Endodermal cell (in vitro differentiated cells): ENCODE measurements around the gene SYT2. TPM values are rescaled to one million over a fixed set of nuclear protein-coding genes. Genes with fewer than 3 reads are reported as not detected.
A peak's percentile ranks its signal among the peaks of the same experiment; 100 is the strongest.

Source experiments
- DNase-seq: peaks from one replicate; pipeline ENCODE4 v3.0.0-alpha.2; 2017
- H3K27ac ChIP-seq: 2 replicates; pipeline ENCODE4 v1.5.1; 2013; ENCODE audit warnings: mild to moderate bottlenecking, low read depth, low read length, moderate library complexity
- H3K27me3 ChIP-seq: 2 replicates; pipeline ENCODE4 v1.6.1; 2013; ENCODE audit warnings: mild to moderate bottlenecking, low read length, moderate library complexity; ENCODE audit not compliant: insufficient read depth, control insufficient read depth, poor library complexity, severe bottlenecking
- H3K36me3 ChIP-seq: 2 replicates; pipeline ENCODE4 v1.7.0; 2013; ENCODE audit warnings: mild to moderate bottlenecking, low read length, moderate library complexity; ENCODE audit not compliant: control insufficient read depth, insufficient read depth
- H3K4me1 ChIP-seq: one replicate; pipeline ENCODE4 v1.7.0; 2013; ENCODE audit warnings: low read length; ENCODE audit not compliant: control insufficient read depth, insufficient read depth
- H3K4me3 ChIP-seq: 2 replicates; pipeline ENCODE4 v1.5.1; 2013; ENCODE audit warnings: mild to moderate bottlenecking, low read length, moderate library complexity
- H3K9ac ChIP-seq: 2 replicates; pipeline ENCODE4 v1.6.1; 2013; ENCODE audit warnings: mild to moderate bottlenecking, low read length, moderate library complexity; ENCODE audit not compliant: poor library complexity, severe bottlenecking; ENCODE audit errors: extremely low read depth
- H3K9me3 ChIP-seq: 2 replicates; pipeline ENCODE4 v1.6.1; 2013; ENCODE audit warnings: mild to moderate bottlenecking, low read length, moderate library complexity; ENCODE audit not compliant: control insufficient read depth
- H3K27ac Mint-ChIP-seq: 2 replicates; pipeline ENCODE4 v1.8.0; 2020; ENCODE audit warnings: mixed read lengths
- H3K27me3 Mint-ChIP-seq: 2 replicates; pipeline ENCODE4 v1.8.0; 2021; ENCODE audit warnings: mild to moderate bottlenecking, mixed read lengths; ENCODE audit not compliant: insufficient read depth
- H3K36me3 Mint-ChIP-seq: 2 replicates; pipeline ENCODE4 v1.8.0; 2020; ENCODE audit warnings: low read depth, mixed read lengths
- H3K4me1 Mint-ChIP-seq: 2 replicates; pipeline ENCODE4 v1.8.0; 2020; ENCODE audit warnings: mixed read lengths
- H3K4me3 Mint-ChIP-seq: 2 replicates; pipeline ENCODE4 v1.8.0; 2020; ENCODE audit warnings: mild to moderate bottlenecking, moderate library complexity, mixed read lengths
- H3K9me3 Mint-ChIP-seq: 2 replicates; pipeline ENCODE4 v1.8.0; 2020; ENCODE audit warnings: mild to moderate bottlenecking, mixed read lengths
- CTCF ChIP-seq: fragments of 200-600 bp; sonication (generic); conservative IDR thresholded peaks from 2 replicates; pipeline ENCODE4 v1.5.0; 2021; ENCODE audit warnings: antibody characterized with exemption, mild to moderate bottlenecking
- WGBS, 2 experiments: methylation state at CpG; one replicate each; pipeline versions ENCODE4 v1.1.5 to v1.1.7; 2013; ENCODE audit warnings: missing lambda C conversion rate in 2 of 2, mixed read lengths in 1 of 2; ENCODE audit not compliant: insufficient coverage in 1 of 2, insufficient read length in 1 of 2; 5-methylcytosine and 5-hydroxymethylcytosine counted together
- total RNA-seq, 2 donors: library from RNA; stranded (reverse); fragmentation: NEBNext Ultra II Directional in 1 of 2; extraction: Animal tissue kit (Norgen Biotek cat#: 25700) in 1 of 2; gene quantifications; 2 replicates in 1 of 2; 3 replicates in 1 of 2; pipeline ENCODE4 v1.2.1, GENCODE V29; 2021

SYT2 gene
- total RNA-seq, 2 donors from 2014 or later = 2.9 to 4.4 TPM

DNA sequence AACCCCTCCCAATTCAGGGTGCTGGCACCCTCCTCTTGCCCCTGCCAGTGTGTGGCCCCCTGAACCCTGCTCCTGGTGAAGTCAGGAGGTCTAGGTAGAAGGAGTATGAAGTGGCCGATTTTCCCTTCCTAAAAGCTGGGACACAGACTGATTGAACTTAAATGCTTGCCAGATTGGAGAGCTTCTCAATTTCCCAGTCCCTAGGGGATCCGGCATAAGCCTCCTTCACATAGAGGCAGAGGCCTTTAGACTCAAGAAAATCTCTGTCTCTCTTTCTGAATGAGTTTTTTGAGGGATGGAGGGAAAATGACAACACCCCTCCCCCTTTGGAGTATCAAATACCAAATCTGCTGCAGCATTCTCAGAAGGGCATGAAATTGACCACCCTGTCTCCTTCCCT, 51.5 kb downstream of the SYT2 start:
- DNase-seq = no peak
- Mint-ChIP-seq H3K4me3 (no peak overlapping the region), H3K36me3 (no peaks in the 10 kb centered on the region)

DNA sequence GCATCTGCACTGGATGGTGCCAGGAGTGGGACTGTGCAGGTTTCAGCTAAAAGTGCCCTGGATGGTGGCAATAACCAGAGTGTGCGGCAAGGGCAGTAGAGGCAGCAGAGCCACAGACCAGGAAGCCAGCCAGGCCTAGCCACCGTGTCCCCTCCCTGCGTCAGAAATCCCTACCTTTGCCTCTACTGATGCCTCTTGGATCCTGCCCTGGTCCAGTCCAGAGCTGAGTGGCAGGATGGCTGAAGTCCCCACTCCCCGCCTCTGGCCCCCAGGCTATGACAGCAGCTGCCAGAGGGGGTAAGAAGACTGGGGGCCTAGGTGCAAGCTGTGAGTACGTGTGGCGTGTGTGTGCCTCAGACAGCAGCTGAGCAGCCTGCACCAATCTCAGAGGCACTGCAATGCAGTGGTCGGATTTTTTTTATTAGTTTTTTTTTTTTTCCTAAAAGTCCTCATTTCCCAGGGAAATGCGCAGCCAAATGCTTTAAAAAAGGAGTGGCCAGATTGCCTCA, 51.9 kb downstream of the SYT2 start:
- Mint-ChIP-seq H3K27me3 (peaks cover 4% of the 10 kb centered on the region), H3K36me3 (no peaks in the 10 kb centered on the region), H3K4me3 (no peak overlapping the region), H3K4me1 (no peaks in the 10 kb centered on the region), H3K27ac (no peak overlapping the region), H3K9me3 (no peaks in the 10 kb centered on the region)
- H3K9ac ChIP-seq = no peak overlapping the region
- WGBS, 2 experiments = 87 to 100% methylated on average over 6 to 8 of the region's 8 CpGs
- H3K4me1 ChIP-seq = no peaks in the 10 kb centered on the region
- no peaks in the 10 kb centered on the region for H3K36me3 ChIP-seq
- peaks cover 17% of the 10 kb centered on the region for H3K27me3 ChIP-seq
- H3K4me3 ChIP-seq = no peak overlapping the region
- H3K9me3 ChIP-seq = no peaks in the 10 kb centered on the region
- no peak for DNase-seq
- no peak overlapping the region for H3K27ac ChIP-seq
- TF ChIP-seq CTCF = no peak

More for the DNA sequence above, 51.5 kb downstream of the SYT2 start:
- H3K27me3 ChIP-seq = peaks cover 18% of the 10 kb centered on the region
- 77 to 80% methylated on average over 2 of the region's 2 CpGs for WGBS, 2 experiments
- Mint-ChIP-seq H3K9me3 (no peaks in the 10 kb centered on the region), H3K27me3 (peaks cover 4% of the 10 kb centered on the region), H3K27ac (no peak overlapping the region), H3K4me1 (no peaks in the 10 kb centered on the region)
- no peak overlapping the region for H3K27ac ChIP-seq
- TF ChIP-seq CTCF = no peak
- H3K4me1 ChIP-seq = no peaks in the 10 kb centered on the region
- no peaks in the 10 kb centered on the region for H3K36me3 ChIP-seq
- H3K4me3 ChIP-seq = no peak overlapping the region
- no peaks in the 10 kb centered on the region for H3K9me3 ChIP-seq
- H3K9ac ChIP-seq = no peak overlapping the region

- no peaks in the 10 kb centered on the region for H3K9me3 Mint-ChIP-seq
- Histone ChIP-seq H3K9ac (no peak overlapping the region), H3K9me3 (no peaks in the 10 kb centered on the region), H3K4me3 (no peak overlapping the region), H3K27me3 (peaks cover 6% of the 10 kb centered on the region), H3K36me3 (no peaks in the 10 kb centered on the region), H3K27ac (no peak overlapping the region), H3K4me1 (no peaks in the 10 kb centered on the region)
- TF ChIP-seq CTCF = peak; percentile 73
- 48 to 57% methylated on average over 3 to 7 of the region's 7 CpGs for WGBS, 2 experiments
- H3K36me3 Mint-ChIP-seq = no peaks in the 10 kb centered on the region
- H3K4me3 Mint-ChIP-seq = no peak overlapping the region
- H3K4me1 Mint-ChIP-seq = no peaks in the 10 kb centered on the region
- no peak overlapping the region for H3K27ac Mint-ChIP-seq
- H3K27me3 Mint-ChIP-seq = peaks cover 9% of the 10 kb centered on the region
- peak; percentile 96 for DNase-seq
These were observed 53.2 kb downstream of the SYT2 start for GRCh38 chr1:202656951-202657646.
